IMR-90 (cell line): ENCODE results near the gene HOMEZ.

Experiments used
- CTCF ChIP-seq: conservative IDR thresholded peaks from 2 replicates; pipeline ENCODE4 v1.5.1; 2012; ENCODE audit warnings: mild to moderate bottlenecking, low read depth, low read length, improper control_type of control experiment
- MAFK ChIP-seq: IDR thresholded peaks from 2 replicates; pipeline ENCODE4 v1.6.1; 2012; ENCODE audit warnings: low read depth, low read length, improper control_type of control experiment
- NFE2L2 ChIP-seq: fragments of 150-350 bp; IDR thresholded peaks from 2 replicates; pipeline ENCODE4 v1.6.1; 2016; ENCODE audit warnings: low read depth, mild to moderate bottlenecking, low read length
- POLR2A ChIP-seq: IDR thresholded peaks from 2 replicates; pipeline ENCODE4 v1.6.1; 2012; ENCODE audit warnings: mild to moderate bottlenecking, low read depth, low read length
- RFX5 ChIP-seq: IDR thresholded peaks from 2 replicates; pipeline ENCODE4 v1.8.0; 2012; ENCODE audit warnings: low read depth, mild to moderate bottlenecking, low read length, moderate library complexity
- USF2 ChIP-seq: fragments of 150-350 bp; IDR thresholded peaks from 2 replicates; pipeline ENCODE4 v1.6.1; 2017; ENCODE audit warnings: mild to moderate bottlenecking, antibody characterized with exemption, low read length, low read depth

- TF ChIP-seq RFX5 (no peak), CTCF (no peak), MAFK (no peak), USF2 (no peak), POLR2A (no peak), NFE2L2 (no peak)
Observed at GRCh38 chr14:23228812-23229211, 57.1 kb downstream of the HOMEZ start.
